Measurements from ENCODE around the gene LCA5L. TPM values are rescaled to one million over a fixed set of nuclear protein-coding genes. Genes with fewer than 3 reads are reported as not detected.
A peak's percentile ranks its signal among the peaks of the same experiment; 100 is the strongest.

Gene LCA5L
- total RNA-seq: 10 to 100 TPM in 1 of 2 donors, 1 to 10 TPM in 1; 3.7 to 11.1 TPM

DNA sequence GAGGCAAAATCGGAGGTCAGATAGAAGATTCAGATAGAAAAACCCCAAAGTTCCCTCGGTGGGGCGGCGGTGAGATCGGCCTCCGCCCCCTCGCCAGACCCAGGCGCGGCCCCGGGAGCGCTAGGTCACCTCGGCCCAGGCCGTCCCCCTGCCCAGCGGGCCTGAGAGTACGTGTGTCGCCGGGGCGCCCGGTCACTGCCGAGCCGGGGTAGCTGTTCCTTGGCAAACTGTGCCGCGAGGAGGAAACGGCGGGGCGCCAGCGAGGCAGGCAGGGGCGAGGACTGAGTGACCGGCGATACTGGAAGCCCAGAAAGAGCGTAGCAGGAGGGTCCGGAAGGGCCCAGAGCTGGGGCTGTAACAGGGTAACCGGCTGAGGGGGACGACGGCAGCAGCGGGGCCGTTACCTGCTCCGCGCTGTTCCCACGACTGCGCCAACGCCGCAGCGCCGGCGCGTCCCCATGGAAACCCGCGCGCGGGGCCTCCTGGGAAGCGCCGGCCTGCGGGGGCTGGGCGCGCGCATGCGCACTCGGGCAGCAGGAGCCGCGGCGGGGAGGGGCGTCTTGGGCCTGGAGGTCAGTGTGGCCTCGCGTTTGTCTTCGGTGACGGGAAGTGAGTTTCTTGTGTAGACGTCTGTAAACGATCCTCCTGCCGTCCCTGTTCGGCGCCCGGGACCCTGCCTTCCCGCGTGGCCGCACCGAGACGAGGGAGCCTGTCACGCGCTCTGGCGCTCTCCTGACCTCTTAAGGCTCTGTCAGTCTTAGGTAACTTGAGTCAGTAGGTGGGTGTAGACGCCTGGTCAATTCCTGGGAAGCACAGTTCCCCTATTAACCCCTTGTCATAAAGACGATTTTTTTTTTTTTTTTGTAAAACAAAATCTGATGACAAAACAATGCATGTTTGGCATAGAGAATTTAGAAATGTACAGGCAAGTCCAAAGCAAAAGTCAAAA, at the start of gene LCA5L:
Gene LCA5L, minus strand, starts transcription at position 458 of the 949 bp plus-strand sequence. CDS start 17,285 bp downstream, outside the sequence.
- Histone ChIP-seq H3K4me3 (peak within 1 kb of the TSS; percentile 66 to 69), H3K4me1 (replicated peaks) (no peaks in the 10 kb centered on the region), H3K27ac (peak within 1 kb of the TSS; percentile 83 to 86), H3K27me3 (replicated peaks; ENCODE audit: insufficient read depth) (no peaks in the 10 kb centered on the region), H3K9me3 (no peaks in the 10 kb centered on the region), H3K36me3 (no peaks in the 10 kb centered on the region)
- intact Hi-C loops (cut with DNase I): loop anchor here (2.0 to 5.0 kb wide), 2 partner anchors 37 to 133 kb away; partner anchors contain the start of gene BRWD1
- under 1% methylated on average over 76 of the region's 83 CpGs for WGBS
- peak; percentile 69 for TF ChIP-seq POLR2AphosphoS5 (IDR thresholded peaks at IDR 0.05)
- TF ChIP-seq, protein P1, sequence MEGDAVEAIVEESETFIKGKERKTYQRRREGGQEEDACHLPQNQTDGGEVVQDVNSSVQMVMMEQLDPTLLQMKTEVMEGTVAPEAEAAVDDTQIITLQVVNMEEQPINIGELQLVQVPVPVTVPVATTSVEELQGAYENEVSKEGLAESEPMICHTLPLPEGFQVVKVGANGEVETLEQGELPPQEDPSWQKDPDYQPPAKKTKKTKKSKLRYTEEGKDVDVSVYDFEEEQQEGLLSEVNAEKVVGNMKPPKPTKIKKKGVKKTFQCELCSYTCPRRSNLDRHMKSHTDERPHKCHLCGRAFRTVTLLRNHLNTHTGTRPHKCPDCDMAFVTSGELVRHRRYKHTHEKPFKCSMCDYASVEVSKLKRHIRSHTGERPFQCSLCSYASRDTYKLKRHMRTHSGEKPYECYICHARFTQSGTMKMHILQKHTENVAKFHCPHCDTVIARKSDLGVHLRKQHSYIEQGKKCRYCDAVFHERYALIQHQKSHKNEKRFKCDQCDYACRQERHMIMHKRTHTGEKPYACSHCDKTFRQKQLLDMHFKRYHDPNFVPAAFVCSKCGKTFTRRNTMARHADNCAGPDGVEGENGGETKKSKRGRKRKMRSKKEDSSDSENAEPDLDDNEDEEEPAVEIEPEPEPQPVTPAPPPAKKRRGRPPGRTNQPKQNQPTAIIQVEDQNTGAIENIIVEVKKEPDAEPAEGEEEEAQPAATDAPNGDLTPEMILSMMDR (IDR thresholded peaks at IDR 0.05): peak in 2 of 4 experiments; percentile 17 to 31
- TF ChIP-seq POLR2A (IDR thresholded peaks at IDR 0.05): peak; percentile 88
- peak; percentile 83 for DNase-seq (ENCODE audit: low spot score)

DNA sequence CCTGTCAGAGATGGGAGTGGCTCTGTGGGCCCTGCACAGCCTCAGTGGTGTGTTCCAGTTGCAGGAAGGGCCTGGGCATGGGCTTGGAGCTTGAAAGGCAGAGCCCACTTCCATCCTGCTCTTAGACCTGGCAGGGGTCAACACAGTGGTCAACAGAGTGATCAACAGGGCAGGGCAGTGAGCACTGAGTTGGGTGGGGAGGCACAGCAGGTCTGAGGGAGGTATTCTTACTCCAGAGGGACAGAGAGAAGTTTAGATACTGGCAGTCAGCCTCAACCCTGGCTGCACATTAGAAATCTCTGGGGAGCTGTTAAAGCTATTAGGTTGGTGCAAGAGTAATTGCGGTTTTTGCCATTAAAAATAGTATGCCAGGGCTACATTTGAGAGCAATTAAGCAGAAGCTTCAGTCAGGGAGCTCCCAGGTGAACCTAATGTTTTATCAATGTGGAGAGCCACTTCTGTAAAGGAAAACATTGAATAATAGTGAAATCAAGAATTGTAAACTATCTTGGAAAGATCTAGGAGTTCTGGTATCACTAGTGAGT, 43.9 kb upstream of the LCA5L start:
- intact Hi-C loops (cut with DNase I): no loop called here
- no peaks in the 10 kb centered on the region for H3K27me3 ChIP-seq (replicated peaks; ENCODE audit: insufficient read depth)
- 69% methylated on average over 1 of the region's 1 CpG for WGBS
- no peaks in the 10 kb centered on the region for H3K9me3 ChIP-seq
- no peak overlapping the region for H3K4me3 ChIP-seq
- no peaks in the 10 kb centered on the region for H3K36me3 ChIP-seq
- TF ChIP-seq, protein P1 (IDR thresholded peaks at IDR 0.05): no peak
- TF ChIP-seq POLR2A (IDR thresholded peaks at IDR 0.05): no peak
- H3K4me1 ChIP-seq (replicated peaks): no peaks in the 10 kb centered on the region
- DNase-seq (ENCODE audit: low spot score): no peak
- H3K27ac ChIP-seq: no peak overlapping the region

DNA sequence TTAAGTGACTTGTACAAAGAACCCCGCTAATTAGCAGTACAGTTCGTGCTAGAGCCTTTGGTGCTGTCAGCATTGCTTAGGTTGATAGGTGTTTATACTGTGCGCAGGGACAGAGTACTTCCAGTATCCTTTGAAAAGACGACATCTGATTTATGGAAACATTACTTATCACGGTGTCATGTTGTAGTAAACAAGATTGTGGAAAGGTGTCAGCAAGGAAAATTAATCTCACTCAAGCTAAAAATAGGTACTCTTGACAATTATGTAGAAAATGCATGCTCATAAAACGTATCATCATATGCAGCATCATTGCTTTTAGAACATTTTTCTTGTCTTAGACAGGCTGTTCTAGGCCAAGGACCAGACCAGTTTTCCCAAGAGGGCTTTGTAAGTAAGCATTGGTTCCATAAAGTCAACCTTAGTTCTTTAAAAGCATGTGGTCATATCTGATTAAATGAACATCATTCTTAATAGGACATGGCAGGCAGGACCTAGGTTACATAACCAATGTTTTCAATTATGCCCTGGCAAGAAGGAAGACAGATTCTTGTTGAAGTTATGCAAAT, 39.2 kb upstream of the LCA5L start:
- no peak overlapping the region for H3K27ac ChIP-seq
- intact Hi-C loops (cut with DNase I): no loop called here
- no peak overlapping the region for H3K4me3 ChIP-seq
- no peaks in the 10 kb centered on the region for H3K9me3 ChIP-seq
- H3K4me1 ChIP-seq (replicated peaks): no peaks in the 10 kb centered on the region
- WGBS: 73% methylated on average over 6 of the region's 6 CpGs
- H3K36me3 ChIP-seq: no peaks in the 10 kb centered on the region
- no peaks in the 10 kb centered on the region for H3K27me3 ChIP-seq (replicated peaks; ENCODE audit: insufficient read depth)
- TF ChIP-seq, protein P1 (IDR thresholded peaks at IDR 0.05): no peak
- TF ChIP-seq POLR2AphosphoS5 (IDR thresholded peaks at IDR 0.05): peak; percentile 19
- DNase-seq (ENCODE audit: low spot score): no peak

DNA sequence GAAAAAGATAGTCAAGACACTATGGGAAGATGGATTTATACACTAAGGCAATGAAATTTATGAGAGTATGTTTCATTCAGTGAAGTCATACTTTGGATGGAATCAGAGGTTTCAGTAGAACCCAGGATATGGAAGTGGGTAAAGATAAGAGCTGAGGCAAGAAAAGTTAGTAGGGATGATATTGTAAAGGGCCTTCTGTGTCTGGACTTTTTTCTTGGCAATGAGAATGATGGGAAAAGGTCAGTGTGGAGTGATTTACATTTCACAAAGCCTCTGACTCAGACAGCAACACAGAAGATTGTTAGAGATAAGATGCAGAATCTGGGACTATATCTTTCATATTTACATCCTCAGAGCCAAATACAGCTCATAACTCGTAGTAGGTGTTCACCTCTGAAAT, 38.3 kb upstream of the LCA5L start:
- Histone ChIP-seq H3K9me3 (no peaks in the 10 kb centered on the region), H3K36me3 (no peaks in the 10 kb centered on the region), H3K4me1 (replicated peaks) (no peaks in the 10 kb centered on the region), H3K4me3 (no peak overlapping the region), H3K27ac (no peak overlapping the region), H3K27me3 (replicated peaks; ENCODE audit: insufficient read depth) (no peaks in the 10 kb centered on the region)
- no peak for TF ChIP-seq POLR2A (IDR thresholded peaks at IDR 0.05)
- no peak for TF ChIP-seq POLR2AphosphoS5 (IDR thresholded peaks at IDR 0.05)
- TF ChIP-seq, protein P1 (IDR thresholded peaks at IDR 0.05): no peak
- intact Hi-C loops (cut with DNase I): loop anchor here (2.0 kb wide), 1 partner anchor 37 kb away; no protein-coding TSS in a partner anchor
- WGBS: 19% methylated on average over 1 of the region's 1 CpG
- DNase-seq (ENCODE audit: low spot score): no peak

Data from prostate gland (tissue), 2 donors.